Measurements from ENCODE around the gene SLC2A2. TPM values are rescaled to one million over a fixed set of nuclear protein-coding genes. Genes with fewer than 3 reads are reported as not detected.
"Not testable (repeated sequence)": the region's sequence is repeated elsewhere in the genome, so short reads cannot be mapped to it uniquely, and the experiment has no call there.

Gene SLC2A2
- total RNA-seq, 1 donor from 2014 or later: not detected

DNA sequence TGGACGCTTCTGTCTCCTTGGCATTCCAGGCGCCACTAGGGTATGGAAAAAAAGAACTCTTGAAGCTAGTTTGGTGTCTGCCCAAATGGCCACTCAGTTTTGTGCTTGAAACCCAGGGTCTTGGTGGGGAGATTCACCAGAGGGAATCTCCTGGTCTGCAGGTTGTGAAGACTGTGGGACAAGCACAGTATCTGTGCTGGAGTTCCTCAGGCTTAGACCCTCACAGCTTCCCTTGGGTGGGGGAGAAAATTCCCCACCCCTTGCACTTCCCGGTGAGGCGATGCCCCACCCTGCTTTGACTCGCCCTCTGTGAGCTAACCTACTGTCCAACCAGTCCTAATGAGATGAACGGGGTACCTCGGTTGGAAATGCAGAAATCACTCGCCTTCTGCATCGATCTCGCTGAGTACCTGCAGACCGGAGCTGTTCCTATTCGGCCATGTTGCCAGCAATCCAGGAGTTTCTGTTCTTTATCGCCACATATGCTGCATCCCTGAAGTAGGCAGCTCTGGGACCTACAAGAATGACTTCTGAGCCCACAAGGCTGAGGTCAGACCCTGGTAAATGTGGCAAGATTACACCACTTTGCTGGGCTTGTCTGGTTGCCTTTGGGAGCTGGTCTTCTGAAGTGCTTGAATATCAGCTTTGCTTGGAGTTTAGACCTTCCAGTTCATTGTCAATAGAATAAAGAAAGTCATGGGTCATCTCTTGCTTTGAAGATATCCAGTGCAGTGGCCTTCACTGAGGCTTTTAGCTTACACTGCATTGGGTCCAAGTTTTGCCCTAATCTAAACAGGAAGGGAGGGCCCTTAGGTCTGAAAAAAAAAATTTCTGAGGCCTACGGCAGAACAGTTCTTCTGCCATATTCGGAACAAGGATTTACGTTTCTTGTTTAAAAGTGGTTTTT lies 51.0 kb downstream of the SLC2A2 start:
- intact Hi-C loops (cut with DNase I): no loop called here
- H3K4me1 ChIP-seq: no peaks in the 10 kb centered on the region
- H3K9me3 ChIP-seq: no peaks in the 10 kb centered on the region
- no peak overlapping the region for H3K4me3 ChIP-seq
- TF ChIP-seq POLR2A (IDR thresholded peaks at IDR 0.05): no peak
- TF ChIP-seq, protein P1, sequence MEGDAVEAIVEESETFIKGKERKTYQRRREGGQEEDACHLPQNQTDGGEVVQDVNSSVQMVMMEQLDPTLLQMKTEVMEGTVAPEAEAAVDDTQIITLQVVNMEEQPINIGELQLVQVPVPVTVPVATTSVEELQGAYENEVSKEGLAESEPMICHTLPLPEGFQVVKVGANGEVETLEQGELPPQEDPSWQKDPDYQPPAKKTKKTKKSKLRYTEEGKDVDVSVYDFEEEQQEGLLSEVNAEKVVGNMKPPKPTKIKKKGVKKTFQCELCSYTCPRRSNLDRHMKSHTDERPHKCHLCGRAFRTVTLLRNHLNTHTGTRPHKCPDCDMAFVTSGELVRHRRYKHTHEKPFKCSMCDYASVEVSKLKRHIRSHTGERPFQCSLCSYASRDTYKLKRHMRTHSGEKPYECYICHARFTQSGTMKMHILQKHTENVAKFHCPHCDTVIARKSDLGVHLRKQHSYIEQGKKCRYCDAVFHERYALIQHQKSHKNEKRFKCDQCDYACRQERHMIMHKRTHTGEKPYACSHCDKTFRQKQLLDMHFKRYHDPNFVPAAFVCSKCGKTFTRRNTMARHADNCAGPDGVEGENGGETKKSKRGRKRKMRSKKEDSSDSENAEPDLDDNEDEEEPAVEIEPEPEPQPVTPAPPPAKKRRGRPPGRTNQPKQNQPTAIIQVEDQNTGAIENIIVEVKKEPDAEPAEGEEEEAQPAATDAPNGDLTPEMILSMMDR (IDR thresholded peaks at IDR 0.05): no peak
- TF ChIP-seq POLR2AphosphoS5 (IDR thresholded peaks at IDR 0.05; ENCODE audit: insufficient read depth in 1 of 2, low read depth in 1 of 2): no peak
- H3K27ac ChIP-seq: no peak overlapping the region
- no peaks in the 10 kb centered on the region for H3K27me3 ChIP-seq
- H3K36me3 ChIP-seq: no peaks in the 10 kb centered on the region
- DNase-seq (ENCODE audit: extremely low spot score in 2 of 2): no peak

DNA sequence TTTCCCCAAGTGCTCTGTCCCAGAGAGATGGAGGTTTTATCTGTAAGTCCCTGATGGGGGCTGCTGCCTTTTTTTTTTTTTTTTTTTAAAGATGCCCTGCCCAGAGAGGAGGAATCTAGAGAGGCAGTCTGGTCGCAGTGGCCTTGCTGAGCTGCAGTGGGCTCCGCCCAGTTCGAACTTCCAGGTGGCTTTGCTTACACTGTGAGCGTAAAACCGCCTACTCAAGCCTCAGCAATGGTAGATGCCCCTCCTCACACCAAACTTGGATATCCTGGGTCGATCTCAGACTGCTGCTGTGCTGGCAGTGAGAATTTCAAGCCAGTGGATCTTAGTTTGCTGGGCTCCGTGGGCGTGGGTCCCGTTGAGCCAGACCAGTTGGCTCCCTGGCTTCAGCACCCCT lies 51.6 kb downstream of the SLC2A2 start:
- no peak for DNase-seq (ENCODE audit: extremely low spot score in 2 of 2)
- Histone ChIP-seq H3K27me3 (no peaks in the 10 kb centered on the region), H3K9me3 (no peaks in the 10 kb centered on the region), H3K4me3 (no peak overlapping the region), H3K4me1 (no peaks in the 10 kb centered on the region), H3K27ac (no peak overlapping the region), H3K36me3 (no peaks in the 10 kb centered on the region)
- intact Hi-C loops (cut with DNase I): no loop called here
- TF ChIP-seq, protein P1 (IDR thresholded peaks at IDR 0.05): no peak
- TF ChIP-seq POLR2A (IDR thresholded peaks at IDR 0.05): no peak
- no peak for TF ChIP-seq POLR2AphosphoS5 (IDR thresholded peaks at IDR 0.05; ENCODE audit: insufficient read depth in 1 of 2, low read depth in 1 of 2)

DNA sequence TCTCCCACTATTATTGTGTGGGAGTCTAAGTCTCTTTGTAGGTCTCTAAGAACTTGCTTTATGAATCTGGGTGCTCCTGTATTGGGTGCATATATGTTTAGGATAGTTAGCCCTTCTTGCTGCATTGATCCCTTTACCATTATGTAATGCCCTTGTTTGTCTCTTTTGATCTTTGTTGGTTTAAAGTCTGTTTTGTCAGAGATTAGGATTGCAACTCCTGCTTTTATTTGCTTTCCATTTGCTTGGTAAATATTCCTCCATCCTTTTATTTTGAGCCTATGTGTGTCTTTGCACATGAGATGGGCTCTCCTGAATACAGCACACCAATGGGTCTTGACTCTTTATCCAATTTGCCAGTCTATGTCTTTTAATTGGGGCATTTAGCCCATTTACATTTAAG lies 53.6 kb downstream of the SLC2A2 start:
- H3K4me1 ChIP-seq; H3K4me3 ChIP-seq; H3K36me3 ChIP-seq; H3K27ac ChIP-seq; DNase-seq (ENCODE audit: extremely low spot score in 2 of 2); intact Hi-C loops (cut with DNase I); H3K9me3 ChIP-seq; H3K27me3 ChIP-seq: not testable (repeated sequence)

DNA sequence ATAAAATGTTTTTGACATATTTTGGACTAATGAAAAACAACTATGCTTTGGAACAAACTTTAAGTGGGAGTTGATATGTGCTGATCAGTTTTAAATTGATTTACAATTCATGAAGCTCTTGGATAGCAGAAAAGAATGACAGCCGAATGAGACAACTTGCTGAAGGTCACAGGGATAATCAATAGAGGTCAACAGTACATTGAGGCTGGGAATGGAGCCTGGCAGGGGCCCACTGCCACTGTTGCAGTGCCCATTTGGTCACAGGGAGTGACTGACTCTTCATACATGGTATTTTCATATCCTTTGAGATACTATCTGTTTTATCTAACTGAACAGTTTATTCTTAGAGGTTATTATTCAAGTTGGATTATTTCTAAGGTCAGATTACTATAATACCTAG lies 59.4 kb downstream of the SLC2A2 start:
- TF ChIP-seq POLR2AphosphoS5 (IDR thresholded peaks at IDR 0.05; ENCODE audit: insufficient read depth in 1 of 2, low read depth in 1 of 2): no peak
- Histone ChIP-seq H3K4me3 (no peak overlapping the region), H3K27me3 (no peaks in the 10 kb centered on the region), H3K4me1 (no peaks in the 10 kb centered on the region), H3K27ac (no peak overlapping the region), H3K9me3 (no peaks in the 10 kb centered on the region), H3K36me3 (no peaks in the 10 kb centered on the region)
- intact Hi-C loops (cut with DNase I): no loop called here
- DNase-seq (ENCODE audit: extremely low spot score in 2 of 2): no peak

DNA sequence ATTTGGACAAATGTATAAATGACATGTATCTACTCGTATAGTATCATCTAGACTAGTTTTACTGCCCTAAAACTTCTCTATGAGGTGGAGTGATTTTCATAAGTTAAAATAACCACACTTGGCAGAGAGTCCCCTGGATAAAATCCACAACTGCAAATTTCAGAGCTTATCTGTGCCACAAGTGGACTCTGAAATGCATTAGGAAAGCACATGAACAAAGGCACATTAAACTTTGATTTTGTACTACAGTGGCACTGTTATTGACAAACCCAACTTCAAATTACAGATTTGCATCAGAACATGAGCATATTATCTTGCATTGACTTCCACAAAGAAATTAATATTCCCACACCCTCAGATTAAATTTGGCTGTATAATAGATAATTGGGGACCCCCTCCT lies 60.0 kb downstream of the SLC2A2 start:
- DNase-seq (ENCODE audit: extremely low spot score in 2 of 2): no peak
- intact Hi-C loops (cut with DNase I): no loop called here
- TF ChIP-seq POLR2A (IDR thresholded peaks at IDR 0.05) (no peak), POLR2AphosphoS5 (IDR thresholded peaks at IDR 0.05; ENCODE audit: insufficient read depth in 1 of 2, low read depth in 1 of 2) (no peak)
- TF ChIP-seq, protein P1 (IDR thresholded peaks at IDR 0.05): no peak
- no peaks in the 10 kb centered on the region for H3K36me3 ChIP-seq
- no peaks in the 10 kb centered on the region for H3K4me1 ChIP-seq
- H3K27me3 ChIP-seq: no peaks in the 10 kb centered on the region
- no peaks in the 10 kb centered on the region for H3K9me3 ChIP-seq
- no peak overlapping the region for H3K27ac ChIP-seq
- no peak overlapping the region for H3K4me3 ChIP-seq

DNA sequence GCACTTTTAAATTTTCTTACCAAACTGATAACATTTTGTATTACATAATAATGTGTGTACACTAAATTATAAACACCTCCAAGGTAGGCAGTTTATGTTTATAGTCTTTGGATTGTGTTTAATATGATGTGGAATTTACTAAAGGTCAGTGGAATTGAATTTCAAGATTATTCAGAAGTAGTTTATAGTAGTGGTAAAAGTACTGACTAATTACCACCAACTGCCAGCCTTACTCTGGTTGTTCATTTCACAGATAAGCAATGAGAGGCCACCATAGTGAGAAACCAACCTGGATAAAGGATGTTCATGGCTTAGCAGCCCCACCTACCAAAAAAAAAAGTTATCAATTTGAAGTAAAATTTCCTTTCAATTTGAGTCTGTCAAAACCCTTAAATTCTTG lies 64.1 kb downstream of the SLC2A2 start:
- Histone ChIP-seq H3K36me3 (no peaks in the 10 kb centered on the region), H3K4me3 (no peak overlapping the region), H3K27ac (no peak overlapping the region), H3K4me1 (no peaks in the 10 kb centered on the region), H3K9me3 (no peaks in the 10 kb centered on the region), H3K27me3 (no peaks in the 10 kb centered on the region)
- intact Hi-C loops (cut with DNase I): loop anchor here (5.0 kb wide), 1 partner anchor 605 kb away; no protein-coding TSS in a partner anchor
- TF ChIP-seq POLR2AphosphoS5 (IDR thresholded peaks at IDR 0.05; ENCODE audit: insufficient read depth in 1 of 2, low read depth in 1 of 2): no peak
- DNase-seq (ENCODE audit: extremely low spot score in 2 of 2): no peak
